ENCODE measurements around the gene TMEM163.

TMEM163 gene

GRCh38 chr2:134440336-134440909 lies 278.4 kb downstream of the TMEM163 start:
- Histone ChIP-seq H4K8ac (ENCODE audit: low read depth, low read length) (no peak overlapping the region), H3K4me1 (ENCODE audit: control insufficient read depth, low read depth, low read length) (no peaks in the 10 kb centered on the region), H3K4ac (ENCODE audit: low read depth, low read length) (no peak overlapping the region), H3K4me2 (ENCODE audit: low read length) (no peak overlapping the region), H3K79me2 (ENCODE audit: control insufficient read depth, insufficient read depth, low read length) (no peaks in the 10 kb centered on the region), H2BK5ac (ENCODE audit: low read length) (no peak overlapping the region), H2AK5ac (ENCODE audit: low read length) (no peak overlapping the region), H2BK15ac (replicated peaks; ENCODE audit: low read depth) (no peak overlapping the region), H3K79me1 (ENCODE audit: low read length) (no peaks in the 10 kb centered on the region), H3K4me3 (ENCODE audit: low read length) (no peak overlapping the region), H3K27me3 (ENCODE audit: insufficient read depth, low read length, poor library complexity) (no peaks in the 10 kb centered on the region), H3K27ac (ENCODE audit: low read depth, low read length) (no peak overlapping the region), H3K36me3 (ENCODE audit: control insufficient read depth, insufficient read depth, low read length) (no peaks in the 10 kb centered on the region), H3K9ac (ENCODE audit: low read length) (no peak overlapping the region), H3K18ac (ENCODE audit: low read length) (no peak overlapping the region), H4K5ac (ENCODE audit: low read length) (no peak overlapping the region), H3K56ac (ENCODE audit: low read length) (no peak overlapping the region), H3K23ac (ENCODE audit: low read length) (no peak overlapping the region), H2BK120ac (ENCODE audit: low read depth, low read length) (no peak overlapping the region)
- DNase-seq: no peak
- WGBS (ENCODE audit: extremely low coverage, insufficient coverage, low lambda C conversion rate): no CpG with 5 or more reads among the region's 16 CpGs

- Histone ChIP-seq H2BK120ac (ENCODE audit: low read depth, low read length) (no peak overlapping the region), H2AK5ac (ENCODE audit: low read length) (no peak overlapping the region), H3K4ac (ENCODE audit: low read depth, low read length) (no peak overlapping the region), H2BK5ac (ENCODE audit: low read length) (no peak overlapping the region), H3K79me2 (ENCODE audit: control insufficient read depth, insufficient read depth, low read length) (no peaks in the 10 kb centered on the region), H3K79me1 (ENCODE audit: low read length) (no peaks in the 10 kb centered on the region), H3K56ac (ENCODE audit: low read length) (no peak overlapping the region), H3K27ac (ENCODE audit: low read depth, low read length) (no peak overlapping the region), H3K18ac (ENCODE audit: low read length) (no peak overlapping the region), H3K27me3 (ENCODE audit: insufficient read depth, low read length, poor library complexity) (no peaks in the 10 kb centered on the region), H4K5ac (ENCODE audit: low read length) (no peak overlapping the region), H3K4me3 (ENCODE audit: low read length) (no peak overlapping the region), H3K9ac (ENCODE audit: low read length) (no peak overlapping the region), H4K8ac (ENCODE audit: low read depth, low read length) (no peak overlapping the region), H3K36me3 (ENCODE audit: control insufficient read depth, insufficient read depth, low read length) (no peaks in the 10 kb centered on the region), H2BK15ac (replicated peaks; ENCODE audit: low read depth) (no peak overlapping the region), H3K4me1 (ENCODE audit: control insufficient read depth, low read depth, low read length) (no peaks in the 10 kb centered on the region), H3K4me2 (ENCODE audit: low read length) (no peak overlapping the region), H3K23ac (ENCODE audit: low read length) (no peak overlapping the region)
- no peak for DNase-seq
- WGBS (ENCODE audit: extremely low coverage, insufficient coverage, low lambda C conversion rate): no CpG with 5 or more reads among the region's 3 CpGs
Observed at GRCh38 chr2:134438371-134438770, 280.4 kb downstream of the TMEM163 start.

DNA sequence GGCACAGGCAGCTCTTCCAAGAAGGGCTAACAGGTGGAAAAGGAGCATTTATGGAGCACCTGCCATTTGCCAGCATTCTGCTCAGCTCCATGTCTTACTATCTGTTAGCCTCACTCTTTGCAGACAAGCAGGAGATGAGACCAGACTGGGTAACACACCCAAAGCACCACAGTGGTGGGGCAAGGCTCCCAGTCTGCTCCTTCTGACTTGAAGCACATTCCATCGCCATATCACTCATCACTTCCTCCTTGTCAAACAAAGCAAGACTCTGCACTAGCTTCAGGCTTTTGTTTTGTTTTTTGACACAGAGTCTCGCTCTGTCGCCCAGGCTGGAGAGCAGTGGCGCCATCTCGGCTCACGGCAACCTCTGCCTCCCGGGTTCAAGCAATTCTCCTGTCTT lies 282.1 kb downstream of the TMEM163 start:
- H2AK5ac ChIP-seq (ENCODE audit: low read length): no peak overlapping the region
- no peak overlapping the region for H3K18ac ChIP-seq (ENCODE audit: low read length)
- H3K79me2 ChIP-seq (ENCODE audit: control insufficient read depth, insufficient read depth, low read length): no peaks in the 10 kb centered on the region
- H3K79me1 ChIP-seq (ENCODE audit: low read length): no peaks in the 10 kb centered on the region
- no peak overlapping the region for H4K5ac ChIP-seq (ENCODE audit: low read length)
- no peak overlapping the region for H3K9ac ChIP-seq (ENCODE audit: low read length)
- H3K23ac ChIP-seq (ENCODE audit: low read length): no peak overlapping the region
- no peak overlapping the region for H3K27ac ChIP-seq (ENCODE audit: low read depth, low read length)
- H4K8ac ChIP-seq (ENCODE audit: low read depth, low read length): no peak overlapping the region
- no peak overlapping the region for H2BK5ac ChIP-seq (ENCODE audit: low read length)
- no peak for DNase-seq
- H2BK120ac ChIP-seq (ENCODE audit: low read depth, low read length): no peak overlapping the region
- H3K4me1 ChIP-seq (ENCODE audit: control insufficient read depth, low read depth, low read length): peaks cover 3% of the 10 kb centered on the region
- no peak overlapping the region for H3K56ac ChIP-seq (ENCODE audit: low read length)
- no peak overlapping the region for H3K4me3 ChIP-seq (ENCODE audit: low read length)
- H3K36me3 ChIP-seq (ENCODE audit: control insufficient read depth, insufficient read depth, low read length): no peaks in the 10 kb centered on the region
- H3K4me2 ChIP-seq (ENCODE audit: low read length): no peak overlapping the region
- WGBS (ENCODE audit: extremely low coverage, insufficient coverage, low lambda C conversion rate): no CpG with 5 or more reads among the region's 7 CpGs
- no peak overlapping the region for H3K4ac ChIP-seq (ENCODE audit: low read depth, low read length)
- no peaks in the 10 kb centered on the region for H3K27me3 ChIP-seq (ENCODE audit: insufficient read depth, low read length, poor library complexity)
- H2BK15ac ChIP-seq (replicated peaks; ENCODE audit: low read depth): no peak overlapping the region

DNA sequence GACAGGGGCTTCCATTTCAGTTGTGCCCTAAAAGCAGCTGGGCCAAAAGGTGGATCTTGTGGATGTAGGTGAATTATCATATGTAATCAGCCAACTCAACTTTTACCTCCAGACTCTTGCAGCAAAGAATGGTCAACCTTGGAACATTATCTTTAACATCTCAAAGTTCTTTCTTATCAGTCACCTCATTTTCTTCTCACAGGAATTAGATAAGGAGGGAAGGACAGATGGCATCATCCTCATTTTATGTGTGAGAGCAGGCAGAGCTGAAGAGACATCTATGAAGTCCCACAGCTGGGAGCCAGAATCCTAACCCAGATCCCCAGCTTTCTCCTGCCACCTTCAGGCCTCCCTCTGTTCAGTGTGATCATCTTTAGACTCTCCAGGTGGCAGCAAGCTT lies 282.9 kb downstream of the TMEM163 start:
- H2AK5ac ChIP-seq (ENCODE audit: low read length): no peak overlapping the region
- no peaks in the 10 kb centered on the region for H3K36me3 ChIP-seq (ENCODE audit: control insufficient read depth, insufficient read depth, low read length)
- H4K8ac ChIP-seq (ENCODE audit: low read depth, low read length): no peak overlapping the region
- H2BK15ac ChIP-seq (replicated peaks; ENCODE audit: low read depth): no peak overlapping the region
- no peak overlapping the region for H4K5ac ChIP-seq (ENCODE audit: low read length)
- H3K4me2 ChIP-seq (ENCODE audit: low read length): no peak overlapping the region
- no peaks in the 10 kb centered on the region for H3K79me2 ChIP-seq (ENCODE audit: control insufficient read depth, insufficient read depth, low read length)
- no peaks in the 10 kb centered on the region for H3K27me3 ChIP-seq (ENCODE audit: insufficient read depth, low read length, poor library complexity)
- H2BK120ac ChIP-seq (ENCODE audit: low read depth, low read length): no peak overlapping the region
- H2BK5ac ChIP-seq (ENCODE audit: low read length): no peak overlapping the region
- no peak overlapping the region for H3K4me3 ChIP-seq (ENCODE audit: low read length)
- peak; percentile 61 for DNase-seq
- H3K23ac ChIP-seq (ENCODE audit: low read length): no peak overlapping the region
- H3K9ac ChIP-seq (ENCODE audit: low read length): no peak overlapping the region
- H3K4me1 ChIP-seq (ENCODE audit: control insufficient read depth, low read depth, low read length): peaks cover 8% of the 10 kb centered on the region
- H3K27ac ChIP-seq (ENCODE audit: low read depth, low read length): no peak overlapping the region
- no peak overlapping the region for H3K56ac ChIP-seq (ENCODE audit: low read length)
- H3K4ac ChIP-seq (ENCODE audit: low read depth, low read length): no peak overlapping the region
- no peak overlapping the region for H3K18ac ChIP-seq (ENCODE audit: low read length)
- no peaks in the 10 kb centered on the region for H3K79me1 ChIP-seq (ENCODE audit: low read length)

GRCh38 chr2:134435505-134435904 lies 283.3 kb downstream of the TMEM163 start:
- WGBS (ENCODE audit: extremely low coverage, insufficient coverage, low lambda C conversion rate): no CpG with 5 or more reads among the region's 4 CpGs
- H3K27ac ChIP-seq (ENCODE audit: low read depth, low read length): no peak overlapping the region
- no peak overlapping the region for H4K5ac ChIP-seq (ENCODE audit: low read length)

GRCh38 chr2:134433979-134434378 lies 284.8 kb downstream of the TMEM163 start:
- H3K79me1 ChIP-seq (ENCODE audit: low read length): no peaks in the 10 kb centered on the region
- no CpG with 5 or more reads among the region's 6 CpGs for WGBS (ENCODE audit: extremely low coverage, insufficient coverage, low lambda C conversion rate)
- DNase-seq: no peak
- H3K27ac ChIP-seq (ENCODE audit: low read depth, low read length): no peak overlapping the region
- H3K4me1 ChIP-seq (ENCODE audit: control insufficient read depth, low read depth, low read length): peaks cover 8% of the 10 kb centered on the region
- no peak overlapping the region for H3K4me2 ChIP-seq (ENCODE audit: low read length)
- H2BK15ac ChIP-seq (replicated peaks; ENCODE audit: low read depth): no peak overlapping the region
- no peaks in the 10 kb centered on the region for H3K36me3 ChIP-seq (ENCODE audit: control insufficient read depth, insufficient read depth, low read length)
- H3K56ac ChIP-seq (ENCODE audit: low read length): no peak overlapping the region
- no peak overlapping the region for H4K8ac ChIP-seq (ENCODE audit: low read depth, low read length)
- no peak overlapping the region for H4K5ac ChIP-seq (ENCODE audit: low read length)
- H3K23ac ChIP-seq (ENCODE audit: low read length): no peak overlapping the region
- H2BK5ac ChIP-seq (ENCODE audit: low read length): no peak overlapping the region
- H3K79me2 ChIP-seq (ENCODE audit: control insufficient read depth, insufficient read depth, low read length): no peaks in the 10 kb centered on the region
- H2BK120ac ChIP-seq (ENCODE audit: low read depth, low read length): no peak overlapping the region
- no peak overlapping the region for H2AK5ac ChIP-seq (ENCODE audit: low read length)
- no peaks in the 10 kb centered on the region for H3K27me3 ChIP-seq (ENCODE audit: insufficient read depth, low read length, poor library complexity)
- no peak overlapping the region for H3K18ac ChIP-seq (ENCODE audit: low read length)
- no peak overlapping the region for H3K4ac ChIP-seq (ENCODE audit: low read depth, low read length)
- no peak overlapping the region for H3K4me3 ChIP-seq (ENCODE audit: low read length)
- H3K9ac ChIP-seq (ENCODE audit: low read length): no peak overlapping the region

More at GRCh38 chr2:134435505-134435904, 283.3 kb downstream of the TMEM163 start:
- H3K4ac ChIP-seq (ENCODE audit: low read depth, low read length): no peak overlapping the region
- H3K4me2 ChIP-seq (ENCODE audit: low read length): no peak overlapping the region
- no peak for DNase-seq
- H2BK15ac ChIP-seq (replicated peaks; ENCODE audit: low read depth): no peak overlapping the region
- no peak overlapping the region for H2AK5ac ChIP-seq (ENCODE audit: low read length)
- H4K8ac ChIP-seq (ENCODE audit: low read depth, low read length): no peak overlapping the region
- no peak overlapping the region for H3K18ac ChIP-seq (ENCODE audit: low read length)
- H3K4me3 ChIP-seq (ENCODE audit: low read length): no peak overlapping the region
- H3K9ac ChIP-seq (ENCODE audit: low read length): no peak overlapping the region
- no peaks in the 10 kb centered on the region for H3K36me3 ChIP-seq (ENCODE audit: control insufficient read depth, insufficient read depth, low read length)
- no peak overlapping the region for H2BK120ac ChIP-seq (ENCODE audit: low read depth, low read length)
- H3K23ac ChIP-seq (ENCODE audit: low read length): no peak overlapping the region
- H3K4me1 ChIP-seq (ENCODE audit: control insufficient read depth, low read depth, low read length): peaks cover 8% of the 10 kb centered on the region
- H3K79me2 ChIP-seq (ENCODE audit: control insufficient read depth, insufficient read depth, low read length): no peaks in the 10 kb centered on the region
- no peaks in the 10 kb centered on the region for H3K79me1 ChIP-seq (ENCODE audit: low read length)
- no peak overlapping the region for H3K56ac ChIP-seq (ENCODE audit: low read length)
- H3K27me3 ChIP-seq (ENCODE audit: insufficient read depth, low read length, poor library complexity): no peaks in the 10 kb centered on the region
- H2BK5ac ChIP-seq (ENCODE audit: low read length): no peak overlapping the region

Data from mesendoderm (in vitro differentiated cells).